Common myeloid progenitor, CD34-positive (primary cell): ENCODE measurements around the gene APOA1.

Experiments used
- CTCF ChIA-PET: fragments of 350-600 bp; sonication (Branson Sonifier 250); formaldehyde crosslinking; loops from one replicate; lab custom pipeline; 2021; ENCODE audit warnings: antibody characterized with exemption; lab: Charles Lee
- POLR2A ChIA-PET: fragments of 350-600 bp; sonication (Branson Sonifier 250); formaldehyde crosslinking; loops from one replicate; lab custom pipeline; 2021; ENCODE audit warnings: antibody characterized with exemption; lab: Charles Lee
- DNase-seq, 3 donors: peaks; one replicate each; pipeline versions ENCODE4 v3.0.0 to v3.0.0-alpha.2; 2013
- H3K27ac ChIP-seq, 2 experiments: 1 replicate in 1 of 2; 2 replicates in 1 of 2; pipeline ENCODE4 v1.7.0; 2013; ENCODE audit warnings: inconsistent platforms in 2 of 2, low read length in 2 of 2, mild to moderate bottlenecking in 2 of 2, low read depth in 1 of 2, moderate library complexity in 1 of 2; ENCODE audit not compliant: severe bottlenecking in 2 of 2, insufficient read depth in 1 of 2, poor library complexity in 1 of 2
- H3K27me3 ChIP-seq, 5 experiments: replicated peaks in 2 of 5; 1 replicate in 3 of 5; 2 replicates in 2 of 5; pipeline versions ENCODE4 v1.6.1 to v1.7.0; 2013; ENCODE audit warnings: low read length in 4 of 5, mild to moderate bottlenecking in 2 of 5, moderate library complexity in 2 of 5, inconsistent platforms in 1 of 5; ENCODE audit not compliant: insufficient read depth in 5 of 5, control insufficient read depth in 4 of 5
- H3K36me3 ChIP-seq, 4 experiments: 1 replicate in 2 of 4; 2 replicates in 2 of 4; pipeline versions ENCODE4 v1.6.1 to v1.7.0; 2013; ENCODE audit warnings: low read length in 3 of 4, control low read depth in 1 of 4, mild to moderate bottlenecking in 1 of 4; ENCODE audit not compliant: control insufficient read depth in 4 of 4, insufficient read depth in 4 of 4
- H3K4me1 ChIP-seq, 4 experiments: 1 replicate in 3 of 4; 2 replicates in 1 of 4; pipeline versions ENCODE4 v1.6.1 to v1.7.1; 2013; ENCODE audit warnings: low read length in 3 of 4, mild to moderate bottlenecking in 3 of 4, control low read depth in 1 of 4, inconsistent platforms in 1 of 4, moderate library complexity in 1 of 4; ENCODE audit not compliant: control insufficient read depth in 4 of 4, insufficient read depth in 4 of 4; ENCODE audit errors: control extremely low read depth in 1 of 4
- H3K4me3 ChIP-seq, 7 experiments: 1 replicate in 4 of 7; 2 replicates in 3 of 7; pipeline versions ENCODE4 v1.5.1 to v1.7.0; 2013; ENCODE audit warnings: mild to moderate bottlenecking in 7 of 7, low read length in 6 of 7, moderate library complexity in 6 of 7, inconsistent platforms in 2 of 7, low read depth in 2 of 7, control low read depth in 1 of 7; ENCODE audit not compliant: insufficient read depth in 4 of 7, control insufficient read depth in 1 of 7; ENCODE audit errors: extremely low read depth in 1 of 7
- H3K9me3 ChIP-seq, 5 experiments: 1 replicate in 4 of 5; 2 replicates in 1 of 5; pipeline versions ENCODE4 v1.6.1 to v1.7.1; 2013; ENCODE audit warnings: low read length in 4 of 5, mild to moderate bottlenecking in 2 of 5, inconsistent platforms in 1 of 5, low read depth in 1 of 5, moderate library complexity in 1 of 5; ENCODE audit not compliant: control insufficient read depth in 4 of 5, insufficient read depth in 2 of 5; ENCODE audit errors: control extremely low read depth in 1 of 5
- WGBS: methylation state at CpG from one replicate; pipeline ENCODE4 v1.1.5; 2013; ENCODE audit not compliant: insufficient coverage; 5-methylcytosine and 5-hydroxymethylcytosine counted together

Gene APOA1

DNA sequence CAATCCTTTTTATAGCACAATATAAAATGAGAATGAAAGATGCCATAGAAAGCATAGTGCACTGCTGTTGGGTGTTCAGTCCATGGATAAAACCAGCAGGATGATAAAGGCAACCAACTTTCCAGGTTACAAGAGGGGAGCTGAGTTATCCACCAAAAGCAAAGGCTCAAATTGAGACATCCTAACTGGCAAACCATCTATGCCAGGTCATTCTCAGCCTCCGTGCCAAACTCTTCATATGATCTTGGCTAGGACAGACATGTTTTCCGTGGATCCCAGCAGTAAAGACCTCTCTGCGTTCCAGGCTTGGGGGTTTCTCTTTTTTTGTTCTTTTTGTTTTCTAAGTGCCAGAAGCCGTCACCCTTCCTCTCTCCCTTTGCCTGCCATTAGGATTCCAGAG is 7.3 kb upstream of the APOA1 start:
- ChIA-PET CTCF (interaction anchor here (1.4 to 1.8 kb wide), 3 partner anchors 8 to 35 kb away, joined by 4 to 9 read pairs (median 5); no protein-coding TSS in a partner anchor), POLR2A (no interaction called here)
- Histone ChIP-seq H3K27me3 (no peaks in the 10 kb centered on the region), H3K4me3 (no peak overlapping the region), H3K36me3 (peaks cover 7 to 57% (median 39%) of the 10 kb centered on the region in 4 experiments), H3K4me1 (peaks cover 2 to 27% (median 14%) of the 10 kb centered on the region in 4 experiments), H3K27ac (no peak overlapping the region), H3K9me3 (no peaks in the 10 kb centered on the region)
- WGBS, result 93% methylated on average over 2 of the region's 4 CpGs
- DNase-seq, result no peak

DNA sequence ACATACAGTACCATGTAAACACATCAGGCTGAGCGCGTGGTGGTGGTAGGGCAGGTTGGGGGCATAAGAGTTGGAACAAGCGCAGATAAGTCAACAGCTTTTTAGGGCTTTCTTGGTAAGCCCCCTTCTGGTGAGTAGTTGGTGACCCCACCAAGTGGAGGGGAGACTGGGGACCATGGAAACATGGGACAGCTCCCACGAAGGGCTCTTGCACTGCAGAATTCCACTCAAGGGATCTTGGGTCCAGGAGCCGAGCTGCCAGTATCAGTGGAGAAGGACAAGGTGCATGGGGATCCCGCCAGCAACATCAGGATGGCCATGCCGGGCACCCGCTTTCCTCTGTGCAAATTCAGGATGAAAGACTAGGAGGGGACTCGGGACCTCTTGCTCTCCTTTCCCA is 6.2 kb upstream of the APOA1 start:
- ChIA-PET CTCF (interaction anchor here (1.4 kb wide), 2 partner anchors 8 to 36 kb away, joined by 4 to 5 read pairs; no protein-coding TSS in a partner anchor), POLR2A (no interaction called here)
- Histone ChIP-seq H3K27me3 (no peaks in the 10 kb centered on the region), H3K27ac (peak overlapping the region in 1 of 2 experiments; percentile 55), H3K4me3 (no peak overlapping the region), H3K4me1 (peaks cover 0 to 16% (median 4%) of the 10 kb centered on the region in 4 experiments), H3K9me3 (no peaks in the 10 kb centered on the region), H3K36me3 (peaks cover 7 to 53% (median 36%) of the 10 kb centered on the region in 4 experiments)
- no peak for DNase-seq
- WGBS, result 98% methylated on average over 5 of the region's 9 CpGs

DNA sequence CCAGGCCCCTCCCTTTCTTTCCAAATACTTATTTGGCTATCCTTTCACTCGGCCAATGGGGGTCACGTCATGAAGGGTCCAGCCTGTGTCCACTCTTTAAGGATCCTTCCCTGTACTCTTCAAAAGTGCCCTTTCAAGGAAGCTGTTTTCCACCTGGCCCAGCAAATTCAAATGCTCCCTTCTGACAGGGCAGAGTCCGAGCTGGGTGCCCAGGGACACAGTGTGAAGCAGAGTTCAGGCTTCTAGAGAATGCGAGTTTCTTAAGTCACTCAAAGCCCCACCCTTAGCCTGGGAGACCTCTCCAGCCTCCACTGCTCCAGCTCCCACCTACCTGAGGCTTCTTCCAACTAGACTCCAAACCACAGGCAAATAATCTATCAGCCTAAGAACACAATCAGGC is 5.5 kb upstream of the APOA1 start:
- Histone ChIP-seq H3K4me1 (peaks cover 0 to 11% (median 2%) of the 10 kb centered on the region in 4 experiments), H3K36me3 (peaks cover 7 to 49% (median 35%) of the 10 kb centered on the region in 4 experiments), H3K27me3 (no peaks in the 10 kb centered on the region), H3K27ac (no peak overlapping the region), H3K4me3 (no peak overlapping the region), H3K9me3 (no peaks in the 10 kb centered on the region)
- no peak for DNase-seq
- ChIA-PET POLR2A (no interaction called here), CTCF (interaction anchor here (4.4 kb wide), 1 partner anchor 52 kb away, joined by 22 read pairs; the partner anchor contains the start of gene APOA5)
- 97% methylated on average over 3 of the region's 4 CpGs for WGBS

DNA sequence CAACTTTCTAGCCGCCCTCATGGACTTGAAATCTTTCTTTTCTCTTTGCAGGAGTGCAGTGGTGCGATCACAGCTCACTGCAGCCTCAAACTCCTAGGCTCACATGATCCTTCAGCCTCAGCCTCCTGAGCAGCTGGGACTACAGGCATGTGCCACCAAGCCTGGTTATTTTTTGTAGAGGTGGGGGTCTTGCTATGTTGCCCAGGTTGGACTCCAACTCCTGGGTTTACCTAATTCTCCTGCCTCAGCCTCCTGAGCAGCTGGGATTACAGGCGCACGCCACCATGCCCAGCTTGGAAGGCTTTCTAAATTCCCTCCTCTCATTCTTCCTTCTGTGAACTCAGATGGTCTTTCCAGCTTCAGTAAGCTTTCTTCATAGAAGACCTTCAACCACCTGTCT is 4.7 kb upstream of the APOA1 start:
- 100% methylated on average over 2 of the region's 4 CpGs for WGBS
- POLR2A ChIA-PET, result no interaction called here
- peaks cover 6 to 41% (median 29%) of the 10 kb centered on the region in 4 experiments for H3K36me3 ChIP-seq
- H3K4me1 ChIP-seq, result peaks cover 0 to 11% (median 2%) of the 10 kb centered on the region in 4 experiments
- DNase-seq, result no peak
- no peaks in the 10 kb centered on the region for H3K27me3 ChIP-seq
- H3K9me3 ChIP-seq, result no peaks in the 10 kb centered on the region
- no peak overlapping the region for H3K4me3 ChIP-seq
- no peak overlapping the region for H3K27ac ChIP-seq
- CTCF ChIA-PET, result interaction anchor here (1.0 to 4.4 kb wide), 3 partner anchors 14 to 256 kb away, joined by 3 to 22 read pairs (median 3); partner anchors contain the start of genes APOA5 and SIK3

DNA sequence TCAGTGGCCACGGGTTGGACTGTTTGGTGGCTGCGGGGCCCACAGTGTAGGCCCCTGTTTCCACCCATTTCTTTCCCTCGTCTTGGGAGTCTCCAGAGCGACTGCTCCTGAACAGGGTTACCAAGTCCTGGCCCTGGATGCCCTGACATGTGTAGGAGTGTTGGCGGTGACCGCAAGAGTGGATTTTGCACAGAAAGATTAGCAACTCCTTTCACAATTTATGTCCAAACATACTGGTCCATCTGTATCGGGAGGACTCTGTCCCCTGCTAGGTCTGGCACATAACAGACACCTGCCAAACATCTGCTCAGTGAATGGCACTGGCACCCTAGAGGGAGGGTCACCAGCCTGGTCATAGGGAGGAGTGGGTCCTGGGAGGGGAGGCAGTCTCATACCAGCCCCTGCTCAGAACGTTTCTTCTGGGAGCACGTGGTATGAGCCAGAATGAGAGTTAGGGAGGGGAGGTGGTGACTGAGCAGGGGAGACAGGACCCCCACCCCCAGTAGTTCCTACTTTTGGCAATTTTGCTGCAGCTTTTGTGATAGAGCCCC is 3.4 kb upstream of the APOA1 start:
- ChIA-PET CTCF (interaction anchor here (0.9 to 4.4 kb wide), 8 partner anchors 11 to 386 kb away, joined by 3 to 22 read pairs (median 4); partner anchors contain the start of genes APOA4, APOA5 and SIK3), POLR2A (no interaction called here)
- Histone ChIP-seq H3K4me3 (no peak overlapping the region), H3K36me3 (peaks cover 4 to 28% (median 16%) of the 10 kb centered on the region in 4 experiments), H3K27ac (no peak overlapping the region), H3K4me1 (peaks cover 0 to 17% (median 9%) of the 10 kb centered on the region in 4 experiments), H3K9me3 (no peaks in the 10 kb centered on the region), H3K27me3 (no peaks in the 10 kb centered on the region)
- no peak for DNase-seq
- 94% methylated on average over 5 of the region's 9 CpGs for WGBS

DNA sequence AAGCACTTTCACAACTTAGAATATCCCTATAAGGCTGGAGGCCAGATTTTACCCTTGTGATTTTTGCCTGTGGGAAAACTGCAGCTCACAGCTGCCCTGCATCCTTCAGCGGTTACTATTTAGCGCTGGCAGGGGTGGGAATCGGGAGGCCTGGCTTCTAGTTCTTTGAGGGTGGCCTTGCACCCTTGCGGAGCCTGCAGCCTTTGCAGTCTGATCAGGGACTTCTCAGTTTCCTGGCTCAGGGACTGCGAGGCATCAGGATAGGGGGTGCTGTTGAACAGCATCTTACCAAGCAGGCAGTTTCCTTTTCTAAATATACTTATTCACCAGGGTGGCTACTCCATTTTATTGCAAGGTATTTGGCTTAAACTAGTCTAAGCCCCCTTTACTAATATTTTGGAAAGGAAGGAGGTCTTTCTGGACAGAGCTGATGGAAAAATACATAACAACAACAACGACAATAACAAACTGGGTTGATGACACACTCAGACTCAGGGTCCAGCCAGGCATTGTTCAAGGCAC is 2.9 kb upstream of the APOA1 start:
- H3K4me1 ChIP-seq, result peaks cover 0 to 22% (median 15%) of the 10 kb centered on the region in 4 experiments
- H3K9me3 ChIP-seq, result no peaks in the 10 kb centered on the region
- POLR2A ChIA-PET, result no interaction called here
- H3K27ac ChIP-seq, result no peak overlapping the region
- peak in 2 of 3 donors; percentile 37 to 45 for DNase-seq
- H3K4me3 ChIP-seq, result no peak overlapping the region
- peaks cover 2 to 23% (median 11%) of the 10 kb centered on the region in 4 experiments for H3K36me3 ChIP-seq
- CTCF ChIA-PET, result interaction anchor here (1.1 to 4.4 kb wide), 7 partner anchors 8 to 260 kb away, joined by 3 to 22 read pairs (median 4); partner anchors contain the start of genes APOA4 and APOA5
- no peaks in the 10 kb centered on the region for H3K27me3 ChIP-seq
- WGBS, result 80% methylated on average over 5 of the region's 6 CpGs
